HEK293T (cell line): Measurements from ENCODE around the gene ARHGAP26.

Experiments used
- CTCF ChIA-PET: fragments of 350-600 bp; formaldehyde crosslinking; extraction: SDS; loops from one replicate; lab custom pipeline; 2021; ENCODE audit warnings: antibody characterized with exemption, inconsistent platforms; lab: Yijun Ruan, JAX
- POLR2A ChIA-PET: fragments of 350-600 bp; formaldehyde crosslinking; extraction: SDS; loops from one replicate; lab custom pipeline; 2020; ENCODE audit warnings: antibody characterized with exemption, inconsistent platforms; lab: Yijun Ruan, JAX
- DNase-seq: peaks from one replicate; pipeline ENCODE4 v3.0.0; 2012; ENCODE audit warnings: mixed read lengths; ENCODE audit errors: extremely low spot score
- ARNT ChIP-seq: fragments of 450-650 bp; IDR thresholded peaks from 2 replicates; pipeline ENCODE4 v1.6.1; 2017; ENCODE audit warnings: mild to moderate bottlenecking
- BHLHE40 ChIP-seq: fragments of 450-650 bp; IDR thresholded peaks from 2 replicates; pipeline ENCODE4 v1.6.1; 2016; ENCODE audit warnings: mild to moderate bottlenecking, moderate library complexity, borderline replicate concordance
- CTBP1 ChIP-seq: fragments of 450-650 bp; IDR thresholded peaks from 2 replicates; pipeline ENCODE4 v1.6.1; 2016; ENCODE audit warnings: borderline replicate concordance
- ELF4 ChIP-seq: fragments of 450-650 bp; IDR thresholded peaks from 2 replicates; pipeline ENCODE4 v1.6.1; 2017; ENCODE audit warnings: antibody characterized with exemption
- FOXA1 ChIP-seq: fragments of 450-650 bp; IDR thresholded peaks from 2 replicates; pipeline ENCODE4 v1.6.1; 2016; ENCODE audit warnings: mild to moderate bottlenecking
- FOXK2 ChIP-seq: fragments of 450-650 bp; IDR thresholded peaks from 2 replicates; pipeline ENCODE4 v1.6.1; 2016; ENCODE audit warnings: mild to moderate bottlenecking
- FOXM1 ChIP-seq: fragments of 450-650 bp; IDR thresholded peaks from 2 replicates; pipeline ENCODE4 v1.6.1; 2017; ENCODE audit warnings: mild to moderate bottlenecking, borderline replicate concordance
- HDGF ChIP-seq: fragments of 450-650 bp; IDR thresholded peaks from 2 replicates; pipeline ENCODE4 v1.6.1; 2017; ENCODE audit warnings: antibody characterized with exemption, borderline replicate concordance
- L3MBTL2 ChIP-seq: fragments of 450-650 bp; conservative IDR thresholded peaks from 2 replicates; pipeline ENCODE4 v1.6.1; 2016; ENCODE audit warnings: mild to moderate bottlenecking
- LEF1 ChIP-seq: fragments of 450-650 bp; IDR thresholded peaks from 2 replicates; pipeline ENCODE4 v1.6.1; 2017; ENCODE audit warnings: mild to moderate bottlenecking, borderline replicate concordance
- NFRKB ChIP-seq: fragments of 450-650 bp; IDR thresholded peaks from 2 replicates; pipeline ENCODE4 v1.6.1; 2016; ENCODE audit warnings: mild to moderate bottlenecking, moderate library complexity
- SP1 ChIP-seq: fragments of 450-650 bp; IDR thresholded peaks from 2 replicates; pipeline ENCODE4 v1.6.1; 2017
- SUZ12 ChIP-seq: fragments of 450-650 bp; IDR thresholded peaks from 2 replicates; pipeline ENCODE4 v1.6.1; 2016; ENCODE audit warnings: mild to moderate bottlenecking
- TARDBP ChIP-seq: fragments of 450-650 bp; IDR thresholded peaks from 2 replicates; pipeline ENCODE4 v1.6.1; 2016
- ZNF384 ChIP-seq: fragments of 450-650 bp; IDR thresholded peaks from 2 replicates; pipeline ENCODE4 v1.6.1; 2016
- TF ChIP-seq, protein P1 (sequence below): fragments of 450-650 bp; IDR thresholded peaks from 2 replicates; pipeline ENCODE4 v1.6.1; 2016

ARHGAP26 gene

DNA sequence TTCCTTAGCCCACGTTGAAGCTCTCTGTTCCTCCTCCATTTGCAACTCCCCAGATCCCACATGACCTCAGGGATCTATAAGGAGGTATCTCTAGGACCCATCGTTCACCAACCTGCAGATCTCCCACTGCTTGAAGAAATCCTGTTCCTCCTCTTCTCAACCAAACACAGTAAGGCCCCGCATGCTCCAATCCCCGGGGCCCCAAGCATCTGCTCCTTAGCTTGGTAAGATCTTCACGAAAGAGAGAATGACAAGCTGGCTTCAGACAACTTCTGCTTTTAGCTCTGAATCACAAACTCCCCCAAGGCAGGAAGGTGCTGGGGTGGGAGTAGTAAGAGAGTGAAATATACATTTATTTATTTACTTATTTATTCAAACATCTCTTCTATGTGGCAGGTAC lies 33.0 kb upstream of the ARHGAP26 start:
- POLR2A ChIA-PET, result no interaction called here
- CTCF ChIA-PET, result interaction anchor here (1.1 kb wide), 1 partner anchor 11 kb away, joined by 3 read pairs; no protein-coding TSS in a partner anchor
- DNase-seq, result no peak
- TF ChIP-seq SP1 (no peak), SUZ12 (no peak), ZNF384 (no peak), TARDBP (no peak), BHLHE40 (no peak), L3MBTL2 (no peak), HDGF (no peak), FOXM1 (no peak), LEF1 (no peak), FOXA1 (no peak), ELF4 (no peak)
- TF ChIP-seq, protein P1, sequence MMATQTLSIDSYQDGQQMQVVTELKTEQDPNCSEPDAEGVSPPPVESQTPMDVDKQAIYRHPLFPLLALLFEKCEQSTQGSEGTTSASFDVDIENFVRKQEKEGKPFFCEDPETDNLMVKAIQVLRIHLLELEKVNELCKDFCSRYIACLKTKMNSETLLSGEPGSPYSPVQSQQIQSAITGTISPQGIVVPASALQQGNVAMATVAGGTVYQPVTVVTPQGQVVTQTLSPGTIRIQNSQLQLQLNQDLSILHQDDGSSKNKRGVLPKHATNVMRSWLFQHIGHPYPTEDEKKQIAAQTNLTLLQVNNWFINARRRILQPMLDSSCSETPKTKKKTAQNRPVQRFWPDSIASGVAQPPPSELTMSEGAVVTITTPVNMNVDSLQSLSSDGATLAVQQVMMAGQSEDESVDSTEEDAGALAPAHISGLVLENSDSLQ, result no peak

GRCh38 chr5:142740474-142741242 lies 29.5 kb upstream of the ARHGAP26 start:
- no peak for TF ChIP-seq ARNT
- TF ChIP-seq, protein P1, result no peak
- no peak for TF ChIP-seq HDGF
- no peak for TF ChIP-seq SP1
- TF ChIP-seq CTBP1, result no peak
- TF ChIP-seq NFRKB, result no peak
- no peak for TF ChIP-seq L3MBTL2
- no peak for TF ChIP-seq FOXK2
- no peak for TF ChIP-seq TARDBP
- TF ChIP-seq LEF1, result no peak
- TF ChIP-seq ZNF384, result no peak
- TF ChIP-seq ELF4, result no peak
- TF ChIP-seq SUZ12, result no peak
- POLR2A ChIA-PET, result no interaction called here

GRCh38 chr5:142743592-142744441 lies 26.4 kb upstream of the ARHGAP26 start:
- ChIA-PET POLR2A (no interaction called here), CTCF (interaction anchor here (0.7 to 2.2 kb wide), 5 partner anchors 31 to 138 kb away, joined by 3 to 10 read pairs (median 3); no protein-coding TSS in a partner anchor)
- TF ChIP-seq SP1 (no peak), TARDBP (no peak), BHLHE40 (no peak), FOXK2 (no peak), SUZ12 (no peak), L3MBTL2 (no peak), ARNT (no peak), NFRKB (no peak), HDGF (no peak), FOXA1 (no peak), ELF4 (no peak), LEF1 (no peak)
- TF ChIP-seq, protein P1, result no peak
- DNase-seq, result no peak

More at GRCh38 chr5:142740474-142741242, 29.5 kb upstream of the ARHGAP26 start:
- DNase-seq, result no peak
- CTCF ChIA-PET, result interaction anchor here (1.2 to 1.5 kb wide), 5 partner anchors 8 to 148 kb away, joined by 3 to 6 read pairs (median 3); no protein-coding TSS in a partner anchor

GRCh38 chr5:142745268-142745667 lies 24.9 kb upstream of the ARHGAP26 start:
- ChIA-PET POLR2A (no interaction called here), CTCF (interaction anchor here (1.1 to 2.0 kb wide), 2 partner anchors 24 to 143 kb away, joined by 3 to 8 read pairs; no protein-coding TSS in a partner anchor)
- DNase-seq, result no peak
- TF ChIP-seq FOXA1 (no peak), FOXK2 (no peak), SP1 (no peak), BHLHE40 (no peak), FOXM1 (no peak), HDGF (no peak), SUZ12 (no peak), ELF4 (no peak), CTBP1 (no peak), ZNF384 (no peak), ARNT (no peak), LEF1 (no peak), L3MBTL2 (no peak), NFRKB (no peak)
- TF ChIP-seq, protein P1, result no peak
